Pons (tissue), 1 donor: ENCODE data around the gene SEMA3E.
"Not testable (repeated sequence)": the region's sequence is repeated elsewhere in the genome, so short reads cannot be mapped to it uniquely, and the experiment has no call there.

Experiments used
- DNase-seq: peaks from one replicate; pipeline ENCODE4 v3.0.0-alpha.2; 2016; ENCODE audit warnings: low spot score

SEMA3E gene

DNA sequence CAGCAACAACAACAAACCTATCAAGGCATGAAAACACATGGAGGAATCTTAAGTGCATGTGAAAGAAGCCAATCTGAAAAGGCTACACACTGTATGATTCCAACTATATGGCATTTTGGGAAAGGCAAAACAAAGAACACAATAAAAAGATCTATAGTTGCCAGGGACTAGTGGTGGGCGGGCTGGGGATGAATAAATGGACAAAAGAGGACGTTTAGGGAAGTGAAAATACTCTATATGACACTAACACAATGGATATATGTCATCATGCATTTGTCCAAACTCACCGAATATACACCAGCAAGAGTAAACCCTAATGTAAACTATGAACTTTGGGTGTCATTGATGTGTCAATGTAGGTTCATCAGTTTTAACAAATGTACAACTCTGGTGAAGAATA, 89.1 kb downstream of the SEMA3E start:
- no peak for DNase-seq

GRCh38 chr7:83552556-83552955, 96.4 kb downstream of the SEMA3E start:
- not testable (repeated sequence) for DNase-seq

DNA sequence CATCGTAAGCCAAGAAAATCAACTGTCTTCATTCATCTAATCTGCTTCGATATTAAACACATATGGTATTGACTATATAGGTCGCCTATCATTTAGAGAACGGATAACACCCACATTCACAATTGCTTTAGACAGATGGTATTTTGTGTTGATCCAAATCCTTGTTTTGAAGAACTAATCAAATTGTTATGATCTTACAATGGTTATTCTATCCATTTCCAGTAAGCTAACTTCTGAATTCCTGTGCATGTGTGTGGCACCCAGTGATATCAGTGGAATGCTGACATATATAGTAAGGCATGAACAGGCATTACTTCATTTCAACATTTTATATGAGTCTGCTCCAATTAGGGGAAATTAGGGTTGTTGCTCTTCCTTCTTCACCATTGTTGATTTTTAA, 98.8 kb downstream of the SEMA3E start:
- no peak for DNase-seq

GRCh38 chr7:83548250-83548649, 100.7 kb downstream of the SEMA3E start:
- DNase-seq, result no peak

GRCh38 chr7:83547526-83547925, 101.4 kb downstream of the SEMA3E start:
- DNase-seq, result no peak

DNA sequence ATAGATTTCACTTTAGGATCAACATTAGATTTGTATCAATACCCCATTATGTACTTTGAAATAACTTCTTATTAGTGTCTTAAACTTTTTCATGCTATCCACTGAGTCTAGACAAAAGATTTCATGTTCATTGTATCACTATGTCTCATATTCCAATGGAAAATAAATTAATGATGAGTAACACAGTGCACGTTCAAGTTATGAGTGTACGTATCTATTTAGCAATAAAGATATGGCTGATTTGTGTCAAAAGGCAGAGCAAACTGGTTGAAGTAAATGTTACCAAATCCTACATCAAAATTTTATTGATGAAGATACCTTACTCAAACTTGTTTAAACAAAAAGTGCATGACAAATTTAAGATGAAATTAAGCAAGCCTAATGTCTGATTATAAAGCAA, 102.4 kb downstream of the SEMA3E start:
- no peak for DNase-seq

DNA sequence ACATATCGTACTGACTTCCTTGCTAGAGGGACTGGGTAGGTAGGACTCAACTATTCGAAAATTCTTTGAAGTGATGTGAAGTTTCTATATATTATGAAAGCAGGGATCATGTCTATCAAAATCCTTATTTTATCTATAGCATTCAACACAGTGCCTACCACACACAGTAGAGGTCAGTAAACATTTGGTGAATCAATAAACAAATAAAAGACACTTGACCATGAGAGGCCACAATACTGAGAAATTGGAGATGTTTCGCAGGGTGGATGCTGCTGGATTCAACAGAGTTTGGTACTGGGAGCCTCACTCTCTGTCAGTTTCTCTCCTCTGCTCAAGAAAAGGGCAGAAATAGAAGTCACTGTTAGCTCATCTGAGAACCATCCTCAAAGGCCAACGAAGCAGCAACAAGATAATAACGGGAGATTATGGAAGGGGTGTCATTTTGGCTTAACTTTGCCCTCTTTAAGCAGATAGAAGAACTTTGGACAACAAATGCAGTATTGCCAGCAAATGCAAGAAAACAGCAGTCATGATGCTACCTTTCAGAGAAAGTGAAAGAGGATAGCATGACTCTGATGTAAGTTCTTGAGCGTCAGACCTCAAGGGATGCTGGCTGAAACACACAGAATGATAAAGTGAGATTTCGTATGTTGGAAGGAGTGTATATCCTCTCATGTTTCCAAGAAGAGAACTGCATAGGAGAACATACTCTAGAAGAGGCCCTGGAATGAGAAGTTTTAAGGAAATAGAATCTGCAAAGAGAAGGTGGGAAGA, 107.6 kb downstream of the SEMA3E start:
- no peak for DNase-seq

- DNase-seq, result no peak
These were observed 114.5 kb downstream of the SEMA3E start for GRCh38 chr7:83534488-83534887.

DNA sequence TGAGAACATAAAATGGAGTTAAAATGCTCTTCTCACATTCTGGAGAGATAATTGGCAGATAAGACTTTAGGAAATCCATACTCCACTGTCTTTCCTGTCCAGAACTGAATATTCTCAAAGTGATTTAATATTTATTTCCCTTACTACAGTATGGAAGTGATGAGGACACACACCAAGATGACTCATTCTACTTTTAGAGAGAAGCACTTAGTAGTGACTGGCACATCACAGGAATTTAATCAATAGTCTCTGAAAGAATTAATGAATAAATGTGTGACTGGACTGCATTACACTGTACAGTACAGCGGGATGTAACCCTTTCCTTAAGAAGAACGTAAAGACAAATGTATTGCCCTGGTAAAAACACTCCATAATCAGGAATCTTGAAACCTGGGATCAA, 116.7 kb downstream of the SEMA3E start:
- DNase-seq, result no peak

GRCh38 chr7:83531766-83532165, 117.2 kb downstream of the SEMA3E start:
- DNase-seq, result no peak

DNA sequence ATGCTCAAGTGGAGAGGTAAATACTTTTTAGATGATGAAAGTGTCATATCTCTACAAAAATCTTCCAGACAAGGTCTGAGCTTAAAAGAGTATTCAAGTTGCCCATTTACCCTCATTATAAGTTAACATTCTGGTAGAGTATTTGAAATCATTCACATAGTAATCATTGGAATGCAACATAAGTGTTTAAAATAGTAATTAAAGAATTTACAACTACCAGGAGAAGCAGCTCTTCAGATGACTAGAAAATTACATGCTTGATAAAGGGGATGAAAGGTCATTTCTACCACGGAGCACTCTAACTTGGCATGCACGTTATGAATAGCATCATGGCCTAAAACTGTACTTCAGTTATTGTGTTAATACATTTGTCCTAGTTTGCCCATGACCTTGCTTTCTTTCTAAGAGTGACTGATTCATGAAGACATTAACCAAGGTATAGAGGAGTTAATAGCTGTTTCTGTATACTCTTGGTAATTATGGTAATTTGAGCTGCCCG, 120.0 kb downstream of the SEMA3E start:
- no peak for DNase-seq

DNA sequence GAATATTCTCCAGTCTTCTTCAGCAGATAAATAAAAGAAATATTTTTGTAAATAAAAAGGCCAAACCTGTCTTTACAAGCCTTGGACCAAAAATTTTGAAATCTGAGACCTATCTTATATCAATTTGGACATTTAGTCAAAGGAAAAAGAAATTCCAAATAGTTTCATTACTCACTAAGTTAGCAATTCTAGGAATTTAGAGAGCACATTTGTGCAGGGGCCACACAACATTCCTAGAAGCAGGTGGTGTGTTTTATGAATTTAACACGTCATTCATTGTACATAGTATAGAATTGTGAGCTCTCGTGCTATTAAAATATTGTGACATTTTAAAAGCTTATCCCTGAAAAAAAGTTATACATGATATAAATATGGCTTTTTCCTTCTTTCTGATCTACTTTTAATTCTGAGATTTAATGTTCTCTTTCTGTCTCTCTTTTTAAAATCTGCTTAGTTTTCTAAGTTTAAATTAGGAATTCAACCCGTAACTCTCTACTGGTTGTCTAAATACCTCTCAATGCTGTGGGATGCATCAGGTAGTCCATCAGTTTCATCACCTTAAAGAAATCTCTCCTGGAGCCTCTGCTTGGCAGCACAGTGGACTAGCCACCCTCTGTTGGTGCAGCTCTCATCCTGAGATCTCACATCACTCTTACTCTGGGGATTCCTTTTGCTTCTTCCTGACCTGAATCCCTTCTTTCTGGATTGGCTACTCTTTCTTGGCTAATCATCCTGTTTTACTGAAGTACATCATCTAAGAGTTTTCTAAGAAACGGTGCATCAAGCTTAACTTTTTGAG, 124.5 kb downstream of the SEMA3E start:
- no peak for DNase-seq

DNA sequence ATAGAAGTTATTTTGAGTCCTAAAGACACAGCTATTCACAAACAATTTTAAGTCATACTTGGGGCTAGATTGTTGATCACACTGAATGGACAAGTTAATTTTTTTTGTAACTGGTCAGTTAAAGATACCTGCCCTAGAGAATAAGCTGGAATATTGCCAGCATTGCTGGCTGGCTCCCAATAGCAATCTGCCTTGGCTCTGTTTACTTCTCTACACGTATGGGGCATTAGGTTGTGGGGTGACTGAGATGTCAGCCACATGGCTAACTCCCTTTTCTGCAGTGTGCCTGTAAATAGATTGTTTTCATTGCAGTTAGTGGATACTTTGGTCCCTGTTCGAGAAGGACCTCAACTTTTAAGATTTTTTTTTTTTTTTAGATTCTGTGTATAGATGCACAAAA, 128.2 kb downstream of the SEMA3E start:
- no peak for DNase-seq

DNA sequence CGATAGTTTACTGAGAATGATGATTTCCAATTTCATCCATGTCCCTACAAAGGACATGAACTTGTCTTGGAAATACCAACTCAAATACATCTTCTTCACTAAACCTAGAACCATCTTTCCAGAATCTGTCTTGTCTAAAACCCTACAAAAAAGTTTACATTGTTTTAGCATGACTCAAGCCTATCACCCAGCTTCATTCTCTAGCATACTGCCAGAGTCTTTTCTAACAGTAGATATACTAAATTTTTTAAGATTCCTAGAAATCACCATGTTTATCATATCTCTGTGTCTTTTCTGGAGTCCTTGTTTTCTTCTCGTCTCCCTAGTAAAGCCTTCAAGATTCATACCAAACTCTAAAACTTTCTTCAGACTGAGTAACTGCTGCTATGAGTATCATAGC, 129.7 kb downstream of the SEMA3E start:
- DNase-seq, result no peak

DNA sequence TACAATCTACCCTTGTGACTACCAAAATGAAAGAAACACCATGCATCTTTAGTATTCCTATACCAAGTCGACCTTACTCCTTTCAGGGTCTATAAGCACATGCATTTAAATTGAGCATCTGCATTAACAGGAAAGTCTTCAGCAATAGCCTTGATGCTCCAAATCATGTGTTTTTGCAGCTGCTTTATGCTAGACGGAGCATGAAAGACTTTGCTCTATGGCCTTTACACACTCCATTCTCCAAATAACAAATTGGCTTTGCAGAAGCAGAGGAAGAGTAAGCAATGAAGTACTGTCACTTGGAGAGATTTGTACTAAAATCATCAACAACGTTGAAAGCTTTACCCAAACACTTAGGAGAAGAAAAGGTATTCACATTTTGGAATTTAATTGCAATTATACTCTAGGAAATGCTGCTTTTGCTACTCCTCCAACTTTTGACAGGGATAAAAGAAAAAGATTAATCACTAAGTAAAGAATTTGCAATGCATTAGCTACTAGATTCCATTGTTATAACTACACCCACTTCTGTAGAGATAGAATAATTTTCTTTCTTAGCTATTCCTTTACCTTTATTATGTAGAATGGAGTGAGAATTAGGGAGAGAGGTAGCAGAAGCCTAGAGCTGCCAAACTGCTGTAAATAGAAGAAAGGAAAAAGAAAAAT, 131.8 kb downstream of the SEMA3E start:
- no peak for DNase-seq

DNA sequence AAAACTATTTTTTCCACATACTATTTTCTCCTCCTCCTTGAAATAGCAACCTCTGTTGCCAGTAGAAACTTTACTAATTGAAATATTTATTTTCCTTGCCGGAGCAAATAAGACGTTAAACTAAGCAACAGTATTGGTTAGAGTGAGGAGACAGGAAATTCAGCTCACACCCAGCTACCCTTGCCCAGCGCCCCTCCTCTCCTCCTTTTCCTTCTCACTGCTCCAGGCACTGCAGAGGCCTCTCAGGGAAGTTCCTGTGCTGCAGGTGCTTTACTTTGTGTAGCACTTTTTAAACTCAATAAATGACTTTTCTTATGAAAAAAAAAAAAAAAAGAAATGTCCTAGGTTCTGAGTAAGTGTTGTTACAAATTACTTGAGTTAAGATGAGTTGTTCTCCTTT, 134.0 kb downstream of the SEMA3E start:
- DNase-seq, result no peak

- no peak for DNase-seq
These were observed 139.5 kb downstream of the SEMA3E start for GRCh38 chr7:83509255-83510021.

DNA sequence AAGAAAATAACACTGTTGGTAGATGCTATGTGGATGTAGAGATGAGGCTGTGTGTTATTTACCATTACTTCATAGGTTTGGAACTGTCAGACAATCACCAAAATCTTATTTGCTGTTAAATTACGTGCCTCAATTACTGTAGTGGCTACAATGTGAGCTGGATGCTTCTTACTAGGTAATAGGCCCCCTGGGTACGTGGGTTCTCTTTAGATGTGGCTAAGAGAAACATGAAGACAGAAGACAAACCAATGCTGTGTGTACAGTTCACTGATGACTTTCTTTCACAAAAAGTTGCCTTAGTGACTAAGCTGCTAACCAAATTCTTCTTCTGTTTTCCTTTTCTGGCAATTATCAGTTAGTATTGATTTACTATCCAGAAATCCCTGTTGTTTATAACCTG, 144.6 kb downstream of the SEMA3E start:
- no peak for DNase-seq

DNA sequence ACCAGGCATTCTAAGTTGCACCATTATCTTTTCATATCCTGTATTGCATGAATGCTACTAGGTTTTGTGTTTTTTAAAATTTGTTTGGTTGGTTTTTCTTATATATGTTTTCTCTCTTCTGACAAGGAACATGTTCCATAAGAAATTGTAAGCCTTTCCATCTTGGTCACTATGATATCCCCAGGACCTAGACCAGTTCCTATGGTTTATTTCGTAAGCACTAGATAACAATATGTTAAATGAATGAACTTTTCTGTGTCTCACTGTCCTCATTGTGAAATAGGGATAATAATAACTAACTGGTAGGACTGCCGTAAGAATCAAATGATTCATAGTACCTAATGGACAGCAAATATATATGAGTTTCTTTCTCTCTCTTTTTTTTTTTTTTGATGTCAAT, 146.3 kb downstream of the SEMA3E start:
- no peak for DNase-seq

DNA sequence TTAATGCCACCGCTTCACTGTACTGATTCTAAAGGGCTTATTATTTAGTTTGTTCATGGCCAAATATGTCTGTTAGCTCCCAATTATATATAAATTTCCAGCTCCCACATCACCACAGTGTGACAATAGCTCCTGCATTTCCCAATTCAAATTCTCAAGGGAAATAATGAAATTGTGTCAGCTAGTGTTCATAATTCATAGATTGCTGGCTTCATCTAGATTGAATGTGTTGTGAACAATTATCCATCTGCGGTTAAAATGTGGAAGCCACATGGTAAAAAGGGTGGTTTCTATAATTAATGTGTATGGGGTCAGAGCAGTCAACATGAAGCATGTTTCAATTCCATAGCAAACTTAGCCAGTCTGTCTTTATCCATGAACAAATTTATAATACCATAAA, 154.3 kb downstream of the SEMA3E start:
- no peak for DNase-seq

GRCh38 chr7:83492802-83493201, 156.1 kb downstream of the SEMA3E start:
- no peak for DNase-seq

DNA sequence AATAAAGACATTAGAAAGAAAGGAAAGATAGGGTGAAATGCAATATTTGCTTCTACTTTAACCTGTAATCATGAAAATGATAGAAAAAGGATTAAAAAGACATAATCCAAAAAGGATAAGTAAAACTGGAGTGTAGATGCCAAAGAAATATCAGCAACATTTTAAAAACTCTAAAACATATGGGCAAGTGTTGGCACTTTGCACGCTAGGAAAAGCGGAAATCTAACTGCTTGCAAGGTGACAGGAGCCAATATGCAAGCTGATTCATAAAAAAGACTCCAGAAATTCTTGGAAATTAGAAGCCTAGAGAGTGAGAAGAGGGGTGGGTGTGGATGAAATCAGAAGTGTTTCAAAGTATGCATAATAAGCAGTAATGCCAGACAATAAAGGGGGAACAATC, 161.1 kb downstream of the SEMA3E start:
- DNase-seq, result no peak
